ENCODE results near the gene SORCS2.

DNA sequence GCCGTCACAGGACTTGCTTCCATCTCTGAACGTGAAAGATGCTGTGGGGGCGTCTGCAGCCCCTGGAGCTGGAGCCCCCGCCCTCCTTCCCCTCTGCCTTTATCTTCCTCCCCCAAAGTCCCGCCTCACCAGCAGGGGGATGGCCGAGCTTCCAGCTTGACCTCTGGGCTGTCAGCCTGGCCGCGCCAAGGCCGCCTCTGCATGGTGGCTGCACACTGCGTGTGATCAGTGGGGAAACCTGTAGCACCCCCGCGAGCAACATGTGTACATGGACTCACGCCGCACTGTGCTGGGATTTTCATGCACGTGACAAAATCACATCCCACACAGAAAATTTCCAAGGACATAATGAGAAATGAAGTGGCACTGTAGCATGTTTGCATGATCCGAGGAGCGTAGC is 268.9 kb downstream of the SORCS2 start:
- TF ChIP-seq SUZ12 (IDR thresholded peaks at IDR 0.05; ENCODE audit: extremely low read depth, insufficient read depth, insufficient read length), result no peak
- no peak for TF ChIP-seq ZNF274 (IDR thresholded peaks at IDR 0.05; ENCODE audit: low read depth, low read length)
- no peak for TF ChIP-seq YY1 (IDR thresholded peaks at IDR 0.05; ENCODE audit: insufficient read depth, insufficient read length)
